Measurements from ENCODE around the gene HNMT.

- TF ChIP-seq ATF2 (CRISPR knock-in tag; IDR thresholded peaks at IDR 0.05; ENCODE audit: borderline replicate concordance, low read depth) (no peak), CTCF (IDR thresholded peaks at IDR 0.05) (no peak), PREB (CRISPR knock-in tag; IDR thresholded peaks at IDR 0.05; ENCODE audit: borderline replicate concordance) (no peak), ZNF671 (CRISPR knock-in tag; IDR thresholded peaks at IDR 0.05) (no peak), GABPB1 (CRISPR knock-in tag; IDR thresholded peaks at IDR 0.05) (no peak), CBFB (CRISPR knock-in tag; IDR thresholded peaks at IDR 0.05; ENCODE audit: low read depth) (no peak)
- TF ChIP-seq, protein P1, sequence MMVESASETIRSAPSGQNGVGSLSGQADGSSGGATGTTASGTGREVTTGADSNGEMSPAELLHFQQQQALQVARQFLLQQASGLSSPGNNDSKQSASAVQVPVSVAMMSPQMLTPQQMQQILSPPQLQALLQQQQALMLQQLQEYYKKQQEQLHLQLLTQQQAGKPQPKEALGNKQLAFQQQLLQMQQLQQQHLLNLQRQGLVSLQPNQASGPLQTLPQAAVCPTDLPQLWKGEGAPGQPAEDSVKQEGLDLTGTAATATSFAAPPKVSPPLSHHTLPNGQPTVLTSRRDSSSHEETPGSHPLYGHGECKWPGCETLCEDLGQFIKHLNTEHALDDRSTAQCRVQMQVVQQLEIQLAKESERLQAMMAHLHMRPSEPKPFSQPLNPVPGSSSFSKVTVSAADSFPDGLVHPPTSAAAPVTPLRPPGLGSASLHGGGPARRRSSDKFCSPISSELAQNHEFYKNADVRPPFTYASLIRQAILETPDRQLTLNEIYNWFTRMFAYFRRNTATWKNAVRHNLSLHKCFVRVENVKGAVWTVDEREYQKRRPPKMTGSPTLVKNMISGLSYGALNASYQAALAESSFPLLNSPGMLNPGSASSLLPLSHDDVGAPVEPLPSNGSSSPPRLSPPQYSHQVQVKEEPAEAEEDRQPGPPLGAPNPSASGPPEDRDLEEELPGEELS (CRISPR knock-in tag; IDR thresholded peaks at IDR 0.05) = no peak
- TF ChIP-seq, protein P2, sequence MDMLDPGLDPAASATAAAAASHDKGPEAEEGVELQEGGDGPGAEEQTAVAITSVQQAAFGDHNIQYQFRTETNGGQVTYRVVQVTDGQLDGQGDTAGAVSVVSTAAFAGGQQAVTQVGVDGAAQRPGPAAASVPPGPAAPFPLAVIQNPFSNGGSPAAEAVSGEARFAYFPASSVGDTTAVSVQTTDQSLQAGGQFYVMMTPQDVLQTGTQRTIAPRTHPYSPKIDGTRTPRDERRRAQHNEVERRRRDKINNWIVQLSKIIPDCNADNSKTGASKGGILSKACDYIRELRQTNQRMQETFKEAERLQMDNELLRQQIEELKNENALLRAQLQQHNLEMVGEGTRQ (CRISPR knock-in tag; IDR thresholded peaks at IDR 0.05) = no peak
These were observed 14.0 kb upstream of the HNMT start for GRCh38 chr2:137950238-137950637.

All from WTC11 (cell line).